NCI-H510A treated with DMSO at 0.1 percent for 48 hours (cell line): ENCODE results near the gene PAFAH2.

Experiments used
- DNase-seq: peaks from one replicate; lab custom pipeline; 2025; lab: John Stamatoyannopoulos, UW

The PAFAH2 gene

GRCh38 chr1:25997828-25998761 is at the start of gene PAFAH2:
PAFAH2 (minus strand) TSS chr1:25998063; CDS start chr1:25990816, 7,247 bp downstream.
- peak; percentile 98 for DNase-seq

GRCh38 chr1:26047278-26047874 is 49.5 kb upstream of the PAFAH2 start:
- DNase-seq, result no peak

- DNase-seq, result no peak
These were observed 48.6 kb upstream of the PAFAH2 start for GRCh38 chr1:26046246-26047095.

GRCh38 chr1:26045722-26046245 is 47.9 kb upstream of the PAFAH2 start, which contains the start of gene SLC30A2:
SLC30A2 (minus strand) TSS chr1:26046118; CDS start chr1:26045896, 222 bp downstream.
- DNase-seq, result no peak

- DNase-seq, result no peak
These were observed 47.3 kb upstream of the PAFAH2 start for GRCh38 chr1:26044971-26045721.

GRCh38 chr1:26044414-26044813 is 46.6 kb upstream of the PAFAH2 start:
- no peak for DNase-seq

GRCh38 chr1:26043765-26044164 is 45.9 kb upstream of the PAFAH2 start:
- DNase-seq, result no peak

- DNase-seq, result no peak
These were observed 44.1 kb upstream of the PAFAH2 start for GRCh38 chr1:26041978-26042377.

- no peak for DNase-seq
These were observed 43.5 kb upstream of the PAFAH2 start for GRCh38 chr1:26041401-26041800.

- DNase-seq, result no peak
These were observed 41.0 kb upstream of the PAFAH2 start for GRCh38 chr1:26038904-26039303.

- no peak for DNase-seq
These were observed 40.6 kb upstream of the PAFAH2 start for GRCh38 chr1:26038477-26038876.

- no peak for DNase-seq
These were observed 40.0 kb upstream of the PAFAH2 start for GRCh38 chr1:26037904-26038303.

- no peak for DNase-seq
These were observed 39.0 kb upstream of the PAFAH2 start for GRCh38 chr1:26036756-26037281.

- peak; percentile 30 for DNase-seq
These were observed 38.3 kb upstream of the PAFAH2 start for GRCh38 chr1:26035959-26036755.

GRCh38 chr1:26035203-26035958 is 37.5 kb upstream of the PAFAH2 start:
- DNase-seq, result peak; percentile 83

- no peak for DNase-seq
These were observed 36.8 kb upstream of the PAFAH2 start for GRCh38 chr1:26034504-26035202.

GRCh38 chr1:26032656-26033357 is 34.9 kb upstream of the PAFAH2 start:
- DNase-seq, result no peak

GRCh38 chr1:26031611-26032220 is 33.9 kb upstream of the PAFAH2 start:
- DNase-seq, result no peak
